Large intestine (tissue), 3 donors: ENCODE data around the gene ELAC2. TPM values are rescaled to one million over a fixed set of nuclear protein-coding genes. Genes with fewer than 3 reads are reported as not detected.

Experiments used
- DNase-seq, 2 donors: peaks; one replicate each; pipeline versions ENCODE4 v3.0.0 to v3.0.0-alpha.2; 2013
- H3K27ac ChIP-seq: one replicate; pipeline ENCODE4 v1.5.1; 2013; ENCODE audit warnings: low read length
- H3K27me3 ChIP-seq: 2 replicates; pipeline ENCODE4 v1.6.1; 2013; ENCODE audit warnings: low read length; ENCODE audit not compliant: control insufficient read depth, insufficient read depth
- H3K36me3 ChIP-seq: 2 replicates; pipeline ENCODE4 v1.6.1; 2013; ENCODE audit warnings: low read length; ENCODE audit not compliant: control insufficient read depth, insufficient read depth
- H3K4me1 ChIP-seq: one replicate; pipeline ENCODE4 v1.6.1; 2013; ENCODE audit warnings: low read length; ENCODE audit not compliant: control insufficient read depth, insufficient read depth
- H3K4me3 ChIP-seq: one replicate; pipeline ENCODE4 v1.5.1; 2013; ENCODE audit warnings: low read length
- H3K9me3 ChIP-seq: one replicate; pipeline ENCODE4 v1.6.1; 2013; ENCODE audit warnings: mild to moderate bottlenecking, low read depth, low read length, moderate library complexity; ENCODE audit not compliant: control insufficient read depth
- WGBS: methylation state at CpG from one replicate; pipeline ENCODE4 v1.1.5; 2013; ENCODE audit warnings: low lambda C conversion rate; ENCODE audit not compliant: insufficient coverage; 5-methylcytosine and 5-hydroxymethylcytosine counted together
- polyA plus RNA-seq: library from polyadenylated mRNA; unstranded; fragments of 120-200 nt; gene quantifications from one replicate; pipeline ENCODE4 v1.2.1, GENCODE V29; 2013

ELAC2 gene
- polyA plus RNA-seq, 1 donor: 48.2 TPM

GRCh38 chr17:12977008-12977751 lies 40.6 kb downstream of the ELAC2 start:
- H3K27me3 ChIP-seq: peaks cover 9% of the 10 kb centered on the region
- H3K9me3 ChIP-seq: peaks cover 3% of the 10 kb centered on the region
- DNase-seq: no peak
- H3K4me3 ChIP-seq: no peak overlapping the region
- H3K36me3 ChIP-seq: no peaks in the 10 kb centered on the region
- H3K27ac ChIP-seq: no peak overlapping the region
- 47% methylated on average over 4 of the region's 13 CpGs for WGBS
- no peaks in the 10 kb centered on the region for H3K4me1 ChIP-seq

GRCh38 chr17:12974005-12974531 lies 43.8 kb downstream of the ELAC2 start:
- peak in 1 of 2 donors; percentile 14 for DNase-seq
- WGBS: no CpG with 5 or more reads among the region's 40 CpGs
- Histone ChIP-seq H3K9me3 (peaks cover 3% of the 10 kb centered on the region), H3K36me3 (no peaks in the 10 kb centered on the region), H3K4me3 (peak overlapping the region; percentile 18), H3K27ac (no peak overlapping the region), H3K4me1 (no peaks in the 10 kb centered on the region), H3K27me3 (peaks cover 9% of the 10 kb centered on the region)

DNA sequence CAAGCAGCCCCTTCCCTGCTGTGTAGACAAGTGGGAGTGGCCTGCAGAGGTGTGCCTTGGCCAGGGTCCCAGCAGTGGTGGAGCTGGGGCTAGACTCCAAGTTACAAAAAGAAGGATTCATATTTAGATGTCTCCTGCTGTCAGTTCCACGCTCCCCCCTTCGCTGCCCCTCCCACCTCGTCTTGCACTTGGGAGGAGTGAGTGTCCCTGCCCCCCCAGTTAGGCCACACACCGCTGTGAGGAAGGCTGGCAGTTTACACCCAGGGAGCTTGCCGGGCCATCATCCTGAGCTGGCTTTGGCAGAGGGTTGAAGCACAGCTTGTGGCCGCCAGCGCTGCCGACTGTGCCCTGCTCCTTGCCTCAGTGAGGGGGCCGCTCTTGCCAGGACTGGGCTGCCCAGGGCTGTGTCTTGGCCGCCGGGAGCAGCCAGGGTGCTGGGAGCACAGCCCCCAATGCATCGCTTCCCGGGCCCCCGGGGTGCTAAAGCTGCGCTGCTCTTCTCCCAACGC lies 44.3 kb downstream of the ELAC2 start:
- peak overlapping the region; percentile 18 for H3K4me3 ChIP-seq
- H3K27ac ChIP-seq: no peak overlapping the region
- H3K27me3 ChIP-seq: peaks cover 9% of the 10 kb centered on the region
- DNase-seq: no peak
- no peaks in the 10 kb centered on the region for H3K36me3 ChIP-seq
- no peaks in the 10 kb centered on the region for H3K4me1 ChIP-seq
- H3K9me3 ChIP-seq: peaks cover 3% of the 10 kb centered on the region
- no CpG with 5 or more reads among the region's 16 CpGs for WGBS

- DNase-seq: no peak
- WGBS: no CpG with 5 or more reads among the region's 11 CpGs
- Histone ChIP-seq H3K4me3 (no peak overlapping the region), H3K9me3 (no peaks in the 10 kb centered on the region), H3K4me1 (no peaks in the 10 kb centered on the region), H3K27ac (no peak overlapping the region), H3K36me3 (no peaks in the 10 kb centered on the region), H3K27me3 (no peaks in the 10 kb centered on the region)
Measured at GRCh38 chr17:12967962-12968361, 49.9 kb downstream of the ELAC2 start.

DNA sequence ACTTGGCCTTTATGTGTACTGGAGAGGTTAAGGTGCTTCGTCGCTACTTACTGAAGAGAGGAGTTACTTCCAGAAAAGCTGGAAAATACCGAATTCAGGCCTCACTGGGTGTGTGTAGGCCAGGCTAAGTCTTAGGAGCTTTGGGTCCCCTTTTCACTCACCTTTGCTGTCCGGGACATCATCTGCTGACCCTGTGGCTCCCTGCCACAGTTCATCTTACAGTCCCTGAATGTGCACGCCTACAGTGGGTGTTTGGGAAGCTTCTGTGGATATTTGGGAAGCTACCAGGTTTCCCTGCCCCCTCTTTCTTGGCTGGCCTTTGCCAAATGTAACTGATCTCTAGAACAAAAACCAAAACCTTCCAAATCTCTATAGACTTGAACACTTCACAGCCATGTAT lies 51.4 kb downstream of the ELAC2 start:
- no peak for DNase-seq
- no peak overlapping the region for H3K4me3 ChIP-seq
- no CpG with 5 or more reads among the region's 5 CpGs for WGBS
- H3K27me3 ChIP-seq: no peaks in the 10 kb centered on the region
- H3K4me1 ChIP-seq: no peaks in the 10 kb centered on the region
- no peaks in the 10 kb centered on the region for H3K36me3 ChIP-seq
- H3K27ac ChIP-seq: no peak overlapping the region
- H3K9me3 ChIP-seq: no peaks in the 10 kb centered on the region

DNA sequence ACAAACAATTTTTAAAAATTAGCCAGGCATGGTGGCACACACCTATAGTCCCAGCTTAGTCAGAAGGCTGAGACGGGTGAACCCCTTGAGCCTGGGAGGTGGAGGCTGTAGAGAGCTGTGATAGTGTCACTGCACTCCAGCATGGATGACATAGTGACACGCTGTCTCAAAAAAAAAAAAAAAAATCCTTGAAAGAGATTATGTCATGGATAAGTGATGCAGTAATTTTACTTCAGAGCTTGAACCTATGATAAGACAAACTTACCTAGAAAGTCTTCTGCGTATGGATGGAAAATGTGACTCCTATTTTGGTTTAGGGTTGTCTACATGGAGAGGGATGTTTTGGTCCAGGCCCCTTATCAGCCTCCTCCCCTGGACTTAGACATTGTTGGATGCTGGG lies 51.8 kb downstream of the ELAC2 start:
- no peak overlapping the region for H3K4me3 ChIP-seq
- no peaks in the 10 kb centered on the region for H3K36me3 ChIP-seq
- no CpG with 5 or more reads among the region's 3 CpGs for WGBS
- no peak overlapping the region for H3K27ac ChIP-seq
- H3K9me3 ChIP-seq: no peaks in the 10 kb centered on the region
- DNase-seq: no peak
- H3K27me3 ChIP-seq: no peaks in the 10 kb centered on the region
- no peaks in the 10 kb centered on the region for H3K4me1 ChIP-seq

DNA sequence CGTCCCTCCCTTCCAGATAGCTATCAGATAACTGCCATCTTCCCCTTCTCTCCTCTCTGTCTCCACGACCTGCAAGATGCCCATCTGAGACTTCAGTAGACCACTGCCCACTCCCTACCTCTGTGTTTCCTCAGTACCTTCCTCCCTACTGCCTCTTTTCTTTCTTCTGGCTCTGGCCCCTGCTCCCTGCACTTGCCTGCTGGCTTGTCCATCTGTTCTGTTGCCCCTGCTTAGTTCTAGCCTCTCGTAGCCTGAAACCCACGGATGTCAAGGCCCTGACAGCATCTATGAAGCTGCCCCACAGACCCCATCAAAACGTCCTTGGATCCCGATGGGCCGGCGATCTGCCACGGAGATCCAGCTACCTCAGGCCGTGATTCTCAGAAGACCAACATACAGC lies 53.0 kb downstream of the ELAC2 start:
- no peaks in the 10 kb centered on the region for H3K9me3 ChIP-seq
- no peak for DNase-seq
- no peaks in the 10 kb centered on the region for H3K36me3 ChIP-seq
- no peaks in the 10 kb centered on the region for H3K27me3 ChIP-seq
- WGBS: 93% methylated on average over 3 of the region's 10 CpGs
- no peaks in the 10 kb centered on the region for H3K4me1 ChIP-seq
- no peak overlapping the region for H3K4me3 ChIP-seq
- no peak overlapping the region for H3K27ac ChIP-seq

- Histone ChIP-seq H3K36me3 (no peaks in the 10 kb centered on the region), H3K4me1 (no peaks in the 10 kb centered on the region), H3K27me3 (no peaks in the 10 kb centered on the region), H3K4me3 (no peak overlapping the region), H3K9me3 (no peaks in the 10 kb centered on the region), H3K27ac (no peak overlapping the region)
- no peak for DNase-seq
- WGBS: no CpG with 5 or more reads among the region's 5 CpGs
Measured at GRCh38 chr17:12964162-12964561, 53.7 kb downstream of the ELAC2 start.

- H3K4me3 ChIP-seq: no peak overlapping the region
- no peaks in the 10 kb centered on the region for H3K36me3 ChIP-seq
- no peak for DNase-seq
- no CpG with 5 or more reads among the region's 7 CpGs for WGBS
- H3K27ac ChIP-seq: no peak overlapping the region
- H3K9me3 ChIP-seq: peaks cover 4% of the 10 kb centered on the region
- no peaks in the 10 kb centered on the region for H3K4me1 ChIP-seq
- no peaks in the 10 kb centered on the region for H3K27me3 ChIP-seq
Measured at GRCh38 chr17:12963505-12963904, 54.3 kb downstream of the ELAC2 start.

GRCh38 chr17:12961655-12962054 lies 56.2 kb downstream of the ELAC2 start:
- H3K4me1 ChIP-seq: no peaks in the 10 kb centered on the region
- peaks cover 5% of the 10 kb centered on the region for H3K9me3 ChIP-seq
- no peak for DNase-seq
- H3K27me3 ChIP-seq: no peaks in the 10 kb centered on the region
- no peaks in the 10 kb centered on the region for H3K36me3 ChIP-seq
- no peak overlapping the region for H3K4me3 ChIP-seq
- no peak overlapping the region for H3K27ac ChIP-seq
- WGBS: 100% methylated on average over 3 of the region's 4 CpGs

- H3K27me3 ChIP-seq: no peaks in the 10 kb centered on the region
- peaks cover 5% of the 10 kb centered on the region for H3K9me3 ChIP-seq
- H3K4me1 ChIP-seq: no peaks in the 10 kb centered on the region
- 100% methylated on average over 5 of the region's 8 CpGs for WGBS
- H3K4me3 ChIP-seq: no peak overlapping the region
- H3K27ac ChIP-seq: no peak overlapping the region
- no peak for DNase-seq
- peaks cover 2% of the 10 kb centered on the region for H3K36me3 ChIP-seq
Measured at GRCh38 chr17:12959441-12959840, 58.4 kb downstream of the ELAC2 start.
